Tibial artery (tissue), 4 donors: ENCODE measurements around the gene ORMDL1.
"Not testable (repeated sequence)": the region's sequence is repeated elsewhere in the genome, so short reads cannot be mapped to it uniquely, and the experiment has no call there.

ENCODE experiments used
- DNase-seq, 2 donors: peaks; one replicate each; pipeline ENCODE4 v3.0.0-alpha.2; 2019
- H3K27ac ChIP-seq, 2 donors: fragments of 200-600 bp; sonication (generic) in 1 of 2; 1 replicate in 1 of 2; 2 replicates in 1 of 2; pipeline ENCODE4 v1.5.1; 2018 to 2019; ENCODE audit warnings: mild to moderate bottlenecking in 1 of 2
- H3K27me3 ChIP-seq, 2 donors: fragments of 200-600 bp; sonication (generic) in 1 of 2; one replicate each; pipeline versions ENCODE4 v1.5.1 to v1.6.0; 2016 to 2019
- H3K36me3 ChIP-seq, 3 donors: fragments of 200-600 bp; sonication (generic) in 2 of 3; one replicate each; pipeline ENCODE4 v1.5.1; 2016 to 2019; ENCODE audit warnings: mild to moderate bottlenecking in 2 of 3
- H3K4me1 ChIP-seq, 4 donors: fragments of 200-600 bp; sonication (generic) in 2 of 4; 1 replicate in 3 of 4; 2 replicates in 1 of 4; pipeline ENCODE4 v1.5.1; 2016 to 2019
- H3K4me3 ChIP-seq, 2 donors: fragments of 200-600 bp; sonication (generic) in 1 of 2; 1 replicate in 1 of 2; 2 replicates in 1 of 2; pipeline ENCODE4 v1.5.1; 2018 to 2019; ENCODE audit warnings: mild to moderate bottlenecking in 2 of 2
- H3K9me3 ChIP-seq, 3 donors: fragments of 200-600 bp; sonication (generic) in 1 of 3; one replicate each; pipeline ENCODE4 v1.5.1; 2016 to 2019
- CTCF ChIP-seq, 2 experiments: fragments of 200-600 bp in 1 of 2; fragments of 450-650 bp in 1 of 2; IDR thresholded peaks; one replicate each; pipeline ENCODE4 v1.5.1; 2017 to 2019; ENCODE audit warnings: antibody characterized with exemption in 2 of 2, mild to moderate bottlenecking in 1 of 2, moderate library complexity in 1 of 2
- intact Hi-C: fragments of 100-400 bp; cut with DNase I; formaldehyde crosslinking; loops from one replicate; pipeline ENCODE4 v1.15.0; 2023; ENCODE audit warnings: low total_unique reads

Gene ORMDL1

GRCh38 chr2:189763908-189764661 is 20.1 kb downstream of the ORMDL1 start:
- H3K4me3 ChIP-seq: peak overlapping the region in 1 of 2 donors; percentile 87
- peak overlapping the region in 1 of 2 donors; percentile 83 for H3K27ac ChIP-seq
- intact Hi-C loops: no loop called here
- H3K36me3 ChIP-seq: peaks cover 0 to 21% (median 1%) of the 10 kb centered on the region in 3 donors
- TF ChIP-seq CTCF (IDR thresholded peaks at IDR 0.05): no peak
- H3K9me3 ChIP-seq: no peaks in the 10 kb centered on the region
- no peaks in the 10 kb centered on the region for H3K27me3 ChIP-seq
- peaks cover 0 to 17% (median 9%) of the 10 kb centered on the region in 4 donors for H3K4me1 ChIP-seq
- DNase-seq: no peak

- H3K36me3 ChIP-seq: peaks cover 0 to 17% (median 0%) of the 10 kb centered on the region in 3 donors
- no peaks in the 10 kb centered on the region for H3K27me3 ChIP-seq
- intact Hi-C loops: no loop called here
- peak; percentile 19 to 32 for TF ChIP-seq CTCF (IDR thresholded peaks at IDR 0.05)
- no peaks in the 10 kb centered on the region for H3K9me3 ChIP-seq
- peaks cover 0 to 17% (median 9%) of the 10 kb centered on the region in 4 donors for H3K4me1 ChIP-seq
- peak within 1 kb of the TSS; percentile 81 to 83 for H3K27ac ChIP-seq
- H3K4me3 ChIP-seq: peak within 1 kb of the TSS; percentile 72 to 87
- DNase-seq: peak; percentile 92 to 93
Measured at GRCh38 chr2:189762551-189763298, 21.4 kb downstream of the ORMDL1 start, which contains the start of gene OSGEPL1. Gene OSGEPL1 (minus strand): TSS chr2:189762792. CDS start chr2:189761640, 1,152 bp downstream.

GRCh38 chr2:189762229-189762550 is 21.9 kb downstream of the ORMDL1 start:
- DNase-seq: no peak
- H3K27me3 ChIP-seq: no peaks in the 10 kb centered on the region
- H3K4me3 ChIP-seq: peak overlapping the region; percentile 72 to 87
- H3K4me1 ChIP-seq: peaks cover 0 to 17% (median 9%) of the 10 kb centered on the region in 4 donors
- H3K27ac ChIP-seq: peak overlapping the region; percentile 81 to 83
- no peak for TF ChIP-seq CTCF (IDR thresholded peaks at IDR 0.05)
- intact Hi-C loops: no loop called here
- H3K9me3 ChIP-seq: no peaks in the 10 kb centered on the region
- H3K36me3 ChIP-seq: peaks cover 0 to 17% (median 0%) of the 10 kb centered on the region in 3 donors

- H3K27ac ChIP-seq, DNase-seq, H3K27me3 ChIP-seq, H3K9me3 ChIP-seq, intact Hi-C loops, H3K4me3 ChIP-seq: not testable (repeated sequence)
- peaks cover 0 to 17% (median 9%) of the 10 kb centered on the region in 4 donors for H3K4me1 ChIP-seq
- peaks cover 1 to 16% (median 3%) of the 10 kb centered on the region in 3 donors for H3K36me3 ChIP-seq
Measured at GRCh38 chr2:189760154-189760553, 24.0 kb downstream of the ORMDL1 start.

GRCh38 chr2:189756311-189756952 is 27.7 kb downstream of the ORMDL1 start:
- no peak for TF ChIP-seq CTCF (IDR thresholded peaks at IDR 0.05)
- Histone ChIP-seq H3K4me3 (no peak overlapping the region), H3K36me3 (peaks cover 22 to 44% (median 32%) of the 10 kb centered on the region in 3 donors), H3K4me1 (peaks cover 0 to under 1% (median 0%) of the 10 kb centered on the region in 4 donors), H3K9me3 (no peaks in the 10 kb centered on the region), H3K27me3 (no peaks in the 10 kb centered on the region), H3K27ac (no peak overlapping the region)
- intact Hi-C loops: no loop called here
- DNase-seq: no peak
